Right lobe of liver (tissue), 4 donors: ENCODE measurements around the gene FBXO41.
"Not testable (repeated sequence)": the region's sequence is repeated elsewhere in the genome, so short reads cannot be mapped to it uniquely, and the experiment has no call there.

Experiments used
- POLR2A ChIP-seq: fragments of 450-650 bp; IDR thresholded peaks from one replicate; pipeline ENCODE4 v1.6.1; 2017; ENCODE audit warnings: antibody characterized with exemption, mild to moderate bottlenecking
- TF ChIP-seq, protein P1 (sequence below), 4 donors: fragments of 200-600 bp in 3 of 4; fragments of 450-650 bp in 1 of 4; IDR thresholded peaks; one replicate each; pipeline versions ENCODE4 v1.5.1 to v1.8.0; 2016 to 2022; ENCODE audit warnings: antibody characterized with exemption in 4 of 4, mild to moderate bottlenecking in 2 of 4
- donor health status: DM: no; HTN: no; CAD: no.
- donor health status: DM: no; HTN: no; CAD: no.
- donor health status: DM: no; HTN: yes; CAD: no.

DNA sequence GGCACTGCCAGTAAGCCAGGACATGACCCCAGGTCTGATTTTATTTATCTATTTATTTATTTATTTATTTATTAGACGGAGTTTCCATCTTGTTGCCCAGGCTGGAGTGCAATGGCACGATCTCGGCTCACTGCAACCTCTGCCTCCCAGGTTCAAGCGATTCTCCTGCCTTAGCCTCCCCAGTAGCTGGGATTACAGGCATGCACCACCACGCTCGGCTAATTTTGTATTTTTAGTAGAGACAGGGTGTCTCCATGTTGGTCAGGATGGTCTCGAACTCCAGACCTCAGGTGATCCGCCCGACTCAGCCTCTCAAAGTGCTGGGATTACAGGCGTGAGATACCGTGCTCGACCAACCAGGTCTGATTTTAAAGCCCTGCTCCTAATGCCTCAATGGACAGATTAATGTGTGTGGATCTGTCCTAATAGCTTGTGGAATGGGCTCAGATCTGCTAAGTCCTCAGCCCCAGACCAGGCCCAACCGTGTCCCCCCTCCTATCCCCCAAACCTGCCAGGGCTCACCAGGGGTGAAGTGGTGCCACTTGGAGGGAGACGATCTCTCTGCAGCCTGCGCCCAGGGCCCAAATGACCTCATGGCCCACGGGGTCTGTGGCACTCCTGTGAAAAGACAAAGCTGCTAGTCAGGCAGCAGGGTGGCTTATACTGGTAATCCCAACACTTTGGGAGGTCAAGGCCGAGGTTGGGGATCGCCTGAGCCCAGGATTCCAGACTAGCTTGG lies 21.4 kb downstream of the FBXO41 start:
- TF ChIP-seq, protein P1, sequence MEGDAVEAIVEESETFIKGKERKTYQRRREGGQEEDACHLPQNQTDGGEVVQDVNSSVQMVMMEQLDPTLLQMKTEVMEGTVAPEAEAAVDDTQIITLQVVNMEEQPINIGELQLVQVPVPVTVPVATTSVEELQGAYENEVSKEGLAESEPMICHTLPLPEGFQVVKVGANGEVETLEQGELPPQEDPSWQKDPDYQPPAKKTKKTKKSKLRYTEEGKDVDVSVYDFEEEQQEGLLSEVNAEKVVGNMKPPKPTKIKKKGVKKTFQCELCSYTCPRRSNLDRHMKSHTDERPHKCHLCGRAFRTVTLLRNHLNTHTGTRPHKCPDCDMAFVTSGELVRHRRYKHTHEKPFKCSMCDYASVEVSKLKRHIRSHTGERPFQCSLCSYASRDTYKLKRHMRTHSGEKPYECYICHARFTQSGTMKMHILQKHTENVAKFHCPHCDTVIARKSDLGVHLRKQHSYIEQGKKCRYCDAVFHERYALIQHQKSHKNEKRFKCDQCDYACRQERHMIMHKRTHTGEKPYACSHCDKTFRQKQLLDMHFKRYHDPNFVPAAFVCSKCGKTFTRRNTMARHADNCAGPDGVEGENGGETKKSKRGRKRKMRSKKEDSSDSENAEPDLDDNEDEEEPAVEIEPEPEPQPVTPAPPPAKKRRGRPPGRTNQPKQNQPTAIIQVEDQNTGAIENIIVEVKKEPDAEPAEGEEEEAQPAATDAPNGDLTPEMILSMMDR (IDR thresholded peaks at IDR 0.05), result not testable (repeated sequence)
- TF ChIP-seq POLR2A, result not testable (repeated sequence)
